ENCODE measurements around the gene ZDHHC22. TPM values are rescaled to one million over a fixed set of nuclear protein-coding genes. Genes with fewer than 3 reads are reported as not detected.

Gene ZDHHC22
- total and polyA plus RNA-seq, 4 experiments from 2014 or later, result not detected

GRCh38 chr14:77111021-77111420, 30.6 kb downstream of the ZDHHC22 start:
- H3K4me1 Mint-ChIP-seq, result peaks cover 2 to 7% (median 5%) of the 10 kb centered on the region in 4 donors
- CTCF ChIA-PET (ENCODE audit: partially characterized antibody), result interaction anchor here (0.8 to 15.1 kb wide), 4 partner anchors 11 to 303 kb away, joined by 3 to 271 read pairs (median 12); no protein-coding TSS in a partner anchor

GRCh38 chr14:77110286-77110685, 31.3 kb downstream of the ZDHHC22 start:
- Mint-ChIP-seq H3K36me3 (peaks cover 50 to 62% of the 10 kb centered on the region in 2 donors), H3K27me3 (no peaks in the 10 kb centered on the region), H3K4me3 (no peak overlapping the region), H3K4me1 (peaks cover 2 to 7% (median 5%) of the 10 kb centered on the region in 4 donors), H3K27ac (no peak overlapping the region), H3K9me3 (no peaks in the 10 kb centered on the region)
- ChIA-PET CTCF (ENCODE audit: partially characterized antibody) (interaction anchor here (0.8 to 15.1 kb wide), 5 partner anchors 12 to 302 kb away, joined by 3 to 271 read pairs (median 7); no protein-coding TSS in a partner anchor), POLR2A (ENCODE audit: partially characterized antibody) (interaction anchor here (1.9 to 3.0 kb wide), 3 partner anchors 11 to 14 kb away, joined by 12 to 22 read pairs (median 14); partner anchors contain the start of gene CIPC)
- Histone ChIP-seq H3K9me3 (ENCODE audit: control insufficient read depth in 1 of 2, low read length in 2 of 2) (no peaks in the 10 kb centered on the region), H3K36me3 (ENCODE audit: insufficient read depth, low read length) (peaks cover 31% of the 10 kb centered on the region), H3K4me1 (ENCODE audit: insufficient read depth, low read length) (no peaks in the 10 kb centered on the region), H3K27ac (ENCODE audit: low read depth, low read length) (no peak overlapping the region), H3K4me3 (ENCODE audit: low read length in 2 of 2) (no peak overlapping the region), H3K27me3 (ENCODE audit: insufficient read depth, low read length) (no peaks in the 10 kb centered on the region)
- intact Hi-C loops (cut with micrococcal nuclease), result no loop called here
- DNase-seq, result no peak

More at GRCh38 chr14:77111021-77111420, 30.6 kb downstream of the ZDHHC22 start:
- Mint-ChIP-seq H3K4me3 (no peak overlapping the region), H3K27ac (peak overlapping the region in 1 of 7 donors; percentile 9), H3K9me3 (no peaks in the 10 kb centered on the region), H3K27me3 (no peaks in the 10 kb centered on the region), H3K36me3 (peaks cover 51 to 64% of the 10 kb centered on the region in 2 donors)
- no peaks in the 10 kb centered on the region for H3K27me3 ChIP-seq (ENCODE audit: insufficient read depth, low read length)
- no peak for DNase-seq
- peaks cover 30% of the 10 kb centered on the region for H3K36me3 ChIP-seq (ENCODE audit: insufficient read depth, low read length)
- H3K27ac ChIP-seq (ENCODE audit: low read depth, low read length), result no peak overlapping the region
- H3K4me1 ChIP-seq (ENCODE audit: insufficient read depth, low read length), result no peaks in the 10 kb centered on the region
- no peaks in the 10 kb centered on the region for H3K9me3 ChIP-seq (ENCODE audit: control insufficient read depth in 1 of 2, low read length in 2 of 2)
- POLR2A ChIA-PET (ENCODE audit: partially characterized antibody), result interaction anchor here (2.4 to 3.0 kb wide), 2 partner anchors 10 to 13 kb away, joined by 12 to 22 read pairs; partner anchors contain the start of gene CIPC
- H3K4me3 ChIP-seq (ENCODE audit: low read length in 2 of 2), result no peak overlapping the region
- intact Hi-C loops (cut with micrococcal nuclease), result no loop called here

GRCh38 chr14:77109656-77110055, 31.9 kb downstream of the ZDHHC22 start:
- ChIA-PET CTCF (ENCODE audit: partially characterized antibody) (interaction anchor here (0.9 to 15.1 kb wide), 8 partner anchors 9 to 233 kb away, joined by 3 to 271 read pairs (median 7); partner anchors contain the start of genes GSTZ1 and POMT2), POLR2A (ENCODE audit: partially characterized antibody) (interaction anchor here (0.8 to 3.0 kb wide), 4 partner anchors 11 to 211 kb away, joined by 3 to 22 read pairs (median 13); partner anchors contain the start of genes CIPC, GSTZ1 and POMT2)
- Mint-ChIP-seq H3K27me3 (no peaks in the 10 kb centered on the region), H3K4me3 (no peak overlapping the region), H3K4me1 (peaks cover 2 to 7% (median 5%) of the 10 kb centered on the region in 4 donors), H3K9me3 (no peaks in the 10 kb centered on the region), H3K36me3 (peaks cover 44 to 56% of the 10 kb centered on the region in 2 donors), H3K27ac (no peak overlapping the region)
- H3K27me3 ChIP-seq (ENCODE audit: insufficient read depth, low read length), result no peaks in the 10 kb centered on the region
- peaks cover 28% of the 10 kb centered on the region for H3K36me3 ChIP-seq (ENCODE audit: insufficient read depth, low read length)
- no peak overlapping the region for H3K27ac ChIP-seq (ENCODE audit: low read depth, low read length)
- no peaks in the 10 kb centered on the region for H3K9me3 ChIP-seq (ENCODE audit: control insufficient read depth in 1 of 2, low read length in 2 of 2)
- DNase-seq, result no peak
- intact Hi-C loops (cut with micrococcal nuclease), result no loop called here
- no peak overlapping the region for H3K4me3 ChIP-seq (ENCODE audit: low read length in 2 of 2)
- H3K4me1 ChIP-seq (ENCODE audit: insufficient read depth, low read length), result no peaks in the 10 kb centered on the region

DNA sequence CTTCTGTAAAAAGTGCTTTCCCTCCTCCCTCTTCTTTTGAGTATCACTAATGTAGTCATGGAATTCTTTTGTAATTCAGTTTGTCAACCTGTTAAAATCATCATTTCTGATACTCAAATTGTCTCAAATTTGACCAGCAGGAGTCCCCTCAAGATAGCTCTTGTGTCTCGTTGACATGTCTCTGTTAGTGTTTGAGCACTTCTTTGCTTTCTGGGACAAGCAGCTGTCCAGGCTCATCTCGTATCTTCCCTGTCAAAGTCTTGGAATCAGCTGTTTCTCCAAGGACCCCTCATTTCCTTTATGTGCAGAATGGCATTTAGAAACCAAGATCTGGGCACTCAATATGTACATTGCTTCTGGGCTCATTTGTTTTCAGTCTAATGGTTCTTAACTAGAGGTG, 32.8 kb downstream of the ZDHHC22 start:
- CTCF ChIA-PET (ENCODE audit: partially characterized antibody), result interaction anchor here (0.9 to 15.1 kb wide), 13 partner anchors 8 to 234 kb away, joined by 3 to 271 read pairs (median 6); partner anchors contain the start of genes GSTZ1 and POMT2
- H3K27ac ChIP-seq (ENCODE audit: low read depth, low read length), result no peak overlapping the region
- no peak overlapping the region for H3K4me3 ChIP-seq (ENCODE audit: low read length in 2 of 2)
- no peaks in the 10 kb centered on the region for H3K4me1 ChIP-seq (ENCODE audit: insufficient read depth, low read length)
- Mint-ChIP-seq H3K9me3 (no peaks in the 10 kb centered on the region), H3K27me3 (no peaks in the 10 kb centered on the region), H3K36me3 (peaks cover 39 to 51% of the 10 kb centered on the region in 2 donors), H3K4me1 (peaks cover 4 to 7% (median 6%) of the 10 kb centered on the region in 4 donors), H3K4me3 (no peak overlapping the region), H3K27ac (peak overlapping the region in 2 of 7 donors; percentile 2 to 24)
- H3K27me3 ChIP-seq (ENCODE audit: insufficient read depth, low read length), result no peaks in the 10 kb centered on the region
- DNase-seq, result no peak
- intact Hi-C loops (cut with micrococcal nuclease), result loop anchor here (1.0 kb wide), 1 partner anchor 13 kb away; no protein-coding TSS in a partner anchor
- no peaks in the 10 kb centered on the region for H3K9me3 ChIP-seq (ENCODE audit: control insufficient read depth in 1 of 2, low read length in 2 of 2)
- POLR2A ChIA-PET (ENCODE audit: partially characterized antibody), result interaction anchor here (0.8 to 3.0 kb wide), 4 partner anchors 11 to 212 kb away, joined by 3 to 22 read pairs (median 13); partner anchors contain the start of genes CIPC, GSTZ1 and POMT2
- H3K36me3 ChIP-seq (ENCODE audit: insufficient read depth, low read length), result peaks cover 20% of the 10 kb centered on the region

DNA sequence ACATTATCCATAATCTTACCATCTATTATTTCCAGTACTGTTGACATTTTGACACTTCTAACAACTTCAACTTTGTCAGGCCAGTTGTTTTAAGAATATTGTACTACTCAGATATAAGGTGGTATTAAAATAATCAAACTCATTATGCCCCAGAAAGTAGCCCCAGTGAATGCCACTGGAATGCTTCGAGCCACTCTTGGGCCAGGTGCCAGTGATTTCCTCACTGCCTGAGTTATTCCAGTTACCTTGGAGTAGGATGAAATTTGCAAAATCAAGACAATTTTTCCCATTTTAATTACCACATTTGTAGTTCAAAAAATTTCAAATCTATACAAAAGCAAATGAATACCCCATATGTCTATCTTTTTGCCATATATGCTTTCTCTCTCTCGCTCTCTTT, 34.4 kb downstream of the ZDHHC22 start:
- H3K4me3 Mint-ChIP-seq, result no peak overlapping the region
- ChIA-PET POLR2A (ENCODE audit: partially characterized antibody) (interaction anchor here (1.0 to 1.5 kb wide), 3 partner anchors 9 to 17 kb away, joined by 3 to 5 read pairs (median 4); partner anchors contain the start of gene CIPC), CTCF (ENCODE audit: partially characterized antibody) (interaction anchor here (0.5 to 15.1 kb wide), 2 partner anchors 15 to 23 kb away, joined by 3 to 271 read pairs; no protein-coding TSS in a partner anchor)
- no peaks in the 10 kb centered on the region for H3K27me3 ChIP-seq (ENCODE audit: insufficient read depth, low read length)
- H3K4me1 ChIP-seq (ENCODE audit: insufficient read depth, low read length), result no peaks in the 10 kb centered on the region
- no peaks in the 10 kb centered on the region for H3K27me3 Mint-ChIP-seq
- H3K9me3 Mint-ChIP-seq, result no peaks in the 10 kb centered on the region
- peaks cover 14% of the 10 kb centered on the region for H3K36me3 ChIP-seq (ENCODE audit: insufficient read depth, low read length)
- no peak overlapping the region for H3K4me3 ChIP-seq (ENCODE audit: low read length in 2 of 2)
- no peaks in the 10 kb centered on the region for H3K9me3 ChIP-seq (ENCODE audit: control insufficient read depth in 1 of 2, low read length in 2 of 2)
- no peak overlapping the region for H3K27ac Mint-ChIP-seq
- no peak overlapping the region for H3K27ac ChIP-seq (ENCODE audit: low read depth, low read length)
- peaks cover 33 to 44% of the 10 kb centered on the region in 2 donors for H3K36me3 Mint-ChIP-seq
- intact Hi-C loops (cut with micrococcal nuclease), result no loop called here
- H3K4me1 Mint-ChIP-seq, result peaks cover 4 to 7% (median 6%) of the 10 kb centered on the region in 4 donors
- no peak for DNase-seq

DNA sequence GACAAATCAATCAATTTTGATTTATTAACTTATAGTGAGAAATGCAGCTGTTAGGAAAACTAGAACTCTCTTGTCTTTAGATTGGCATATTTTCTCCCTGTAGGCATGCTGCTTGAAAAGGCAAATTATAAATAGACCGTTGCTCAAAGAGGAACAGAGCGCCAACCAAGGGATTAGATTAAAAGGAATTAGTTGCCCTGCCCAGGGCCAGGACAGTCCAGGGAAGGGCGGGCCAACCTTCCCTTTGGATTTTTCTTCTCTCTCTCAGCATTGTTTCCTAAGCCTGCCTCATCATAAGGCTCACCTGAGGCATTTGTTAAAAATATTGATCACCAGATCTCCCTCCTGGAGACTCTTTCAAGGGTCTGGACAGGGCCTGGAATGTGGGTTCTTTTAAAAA, 34.9 kb downstream of the ZDHHC22 start:
- intact Hi-C loops (cut with micrococcal nuclease), result no loop called here
- CTCF ChIA-PET (ENCODE audit: partially characterized antibody), result interaction anchor here (15.1 kb wide), 1 partner anchor 15 kb away, joined by 271 read pairs; no protein-coding TSS in a partner anchor
- no peaks in the 10 kb centered on the region for H3K4me1 ChIP-seq (ENCODE audit: insufficient read depth, low read length)
- H3K4me1 Mint-ChIP-seq, result peaks cover 4 to 7% (median 6%) of the 10 kb centered on the region in 4 donors
- DNase-seq, result no peak
- no peaks in the 10 kb centered on the region for H3K27me3 Mint-ChIP-seq
- no peak overlapping the region for H3K27ac ChIP-seq (ENCODE audit: low read depth, low read length)
- no peak overlapping the region for H3K4me3 Mint-ChIP-seq
- H3K9me3 ChIP-seq (ENCODE audit: control insufficient read depth in 1 of 2, low read length in 2 of 2), result no peaks in the 10 kb centered on the region
- no peaks in the 10 kb centered on the region for H3K9me3 Mint-ChIP-seq
- POLR2A ChIA-PET (ENCODE audit: partially characterized antibody), result interaction anchor here (1.5 kb wide), 1 partner anchor 14 kb away, joined by 4 read pairs; no protein-coding TSS in a partner anchor
- H3K27ac Mint-ChIP-seq, result no peak overlapping the region
- H3K36me3 Mint-ChIP-seq, result peaks cover 29 to 40% of the 10 kb centered on the region in 2 donors
- peaks cover 10% of the 10 kb centered on the region for H3K36me3 ChIP-seq (ENCODE audit: insufficient read depth, low read length)
- H3K27me3 ChIP-seq (ENCODE audit: insufficient read depth, low read length), result no peaks in the 10 kb centered on the region
- H3K4me3 ChIP-seq (ENCODE audit: low read length in 2 of 2), result no peak overlapping the region
